ENCODE results near the gene NEDD8. TPM values are rescaled to one million over a fixed set of nuclear protein-coding genes. Genes with fewer than 3 reads are reported as not detected.

The NEDD8 gene
- total and polyA plus RNA-seq, 2 donors (not counting 1 experiment from before 2014, with no cell fraction given): 86.7 to 98.5 TPM

- Histone ChIP-seq H3K27me3 (replicated peaks in 1 of 4; ENCODE audit: control extremely low read depth in 1 of 4, control insufficient read depth in 3 of 4, insufficient read depth in 4 of 4, low read length in 3 of 4) (no peaks in the 10 kb centered on the region), H3K79me2 (ENCODE audit: control insufficient read depth, insufficient read depth, low read length) (no peaks in the 10 kb centered on the region), H3K9ac (ENCODE audit: low read length) (no peak overlapping the region), H4K20me1 (ENCODE audit: control insufficient read depth, insufficient read depth, low read length, poor library complexity, severe bottlenecking) (no peaks in the 10 kb centered on the region), H3K4me1 (ENCODE audit: control insufficient read depth in 2 of 2, insufficient read depth in 2 of 2, low read length in 2 of 2) (peaks cover 6 to 11% of the 10 kb centered on the region in 2 donors), H3K36me3 (replicated peaks in 1 of 2; ENCODE audit: control extremely low read depth in 1 of 2, control insufficient read depth in 1 of 2, extremely low read depth in 1 of 2, insufficient read depth in 2 of 2, low read length in 1 of 2) (peaks cover 0 to 23% of the 10 kb centered on the region in 2 experiments), H3K4me3 (ENCODE audit: control extremely low read depth in 1 of 5, extremely low read depth in 1 of 5, insufficient read depth in 1 of 5, low read depth in 2 of 5, low read length in 4 of 5) (no peak overlapping the region), H2AFZ (ENCODE audit: insufficient read depth, low read depth, low read length, poor library complexity, severe bottlenecking) (no peak overlapping the region), H3K4me2 (replicated peaks; ENCODE audit: low read depth, low read length, poor library complexity, severe bottlenecking) (no peak overlapping the region), H3K9me3 (ENCODE audit: control extremely low read depth in 1 of 3, control insufficient read depth in 2 of 3, insufficient read depth in 1 of 3, low read length in 2 of 3) (no peaks in the 10 kb centered on the region), H3K27ac (ENCODE audit: low read length in 2 of 2) (no peak overlapping the region)
- Mint-ChIP-seq H3K27me3 (no peaks in the 10 kb centered on the region), H3K27ac (no peak overlapping the region), H3K4me3 (no peak overlapping the region), H3K9me3 (ENCODE audit: insufficient read depth) (no peaks in the 10 kb centered on the region), H3K4me1 (peaks cover 8% of the 10 kb centered on the region)
- CTCF ChIA-PET: interaction anchor here (0.9 to 2.8 kb wide), 4 partner anchors 8 to 58 kb away, joined by 3 to 10 read pairs (median 4); partner anchors contain the start of gene TINF2
- no peak for TF ChIP-seq EZH2 (IDR thresholded peaks at IDR 0.05; ENCODE audit: borderline replicate concordance, insufficient read depth, low read depth, low read length, poor library complexity, severe bottlenecking)
- TF ChIP-seq CTCF (IDR thresholded peaks at IDR 0.05): no peak
- ATAC-seq (ENCODE audit: low read depth): no peak
- intact Hi-C loops (cut with micrococcal nuclease): no loop called here
- no peak for DNase-seq
- 81% methylated on average over 4 of the region's 4 CpGs for WGBS (ENCODE audit: insufficient coverage)
- POLR2A ChIA-PET: no interaction called here
Measured at GRCh38 chr14:24250354-24250753, 18.2 kb upstream of the NEDD8 start.

GRCh38 chr14:24249230-24250021, 17.3 kb upstream of the NEDD8 start:
- Histone ChIP-seq H3K4me1 (ENCODE audit: control insufficient read depth in 2 of 2, insufficient read depth in 2 of 2, low read length in 2 of 2) (peaks cover 6 to 11% of the 10 kb centered on the region in 2 donors), H3K27ac (ENCODE audit: low read length in 2 of 2) (no peak overlapping the region), H3K4me2 (replicated peaks; ENCODE audit: low read depth, low read length, poor library complexity, severe bottlenecking) (no peak overlapping the region), H4K20me1 (ENCODE audit: control insufficient read depth, insufficient read depth, low read length, poor library complexity, severe bottlenecking) (no peaks in the 10 kb centered on the region), H3K9me3 (ENCODE audit: control extremely low read depth in 1 of 3, control insufficient read depth in 2 of 3, insufficient read depth in 1 of 3, low read length in 2 of 3) (no peaks in the 10 kb centered on the region), H3K4me3 (ENCODE audit: control extremely low read depth in 1 of 5, extremely low read depth in 1 of 5, insufficient read depth in 1 of 5, low read depth in 2 of 5, low read length in 4 of 5) (no peak overlapping the region), H3K79me2 (ENCODE audit: control insufficient read depth, insufficient read depth, low read length) (no peaks in the 10 kb centered on the region), H2AFZ (ENCODE audit: insufficient read depth, low read depth, low read length, poor library complexity, severe bottlenecking) (no peak overlapping the region), H3K27me3 (replicated peaks in 1 of 4; ENCODE audit: control extremely low read depth in 1 of 4, control insufficient read depth in 3 of 4, insufficient read depth in 4 of 4, low read length in 3 of 4) (no peaks in the 10 kb centered on the region), H3K36me3 (replicated peaks in 1 of 2; ENCODE audit: control extremely low read depth in 1 of 2, control insufficient read depth in 1 of 2, extremely low read depth in 1 of 2, insufficient read depth in 2 of 2, low read length in 1 of 2) (peaks cover 0 to 14% of the 10 kb centered on the region in 2 experiments), H3K9ac (ENCODE audit: low read length) (no peak overlapping the region)
- Mint-ChIP-seq H3K9me3 (ENCODE audit: insufficient read depth) (no peaks in the 10 kb centered on the region), H3K27ac (peak overlapping the region; percentile 37), H3K4me3 (no peak overlapping the region), H3K4me1 (peaks cover 12% of the 10 kb centered on the region), H3K27me3 (no peaks in the 10 kb centered on the region)
- ChIA-PET CTCF (interaction anchor here (1.2 kb wide), 1 partner anchor 182 kb away, joined by 3 read pairs; no protein-coding TSS in a partner anchor), POLR2A (no interaction called here)
- no peak for TF ChIP-seq EZH2 (IDR thresholded peaks at IDR 0.05; ENCODE audit: borderline replicate concordance, insufficient read depth, low read depth, low read length, poor library complexity, severe bottlenecking)
- intact Hi-C loops (cut with micrococcal nuclease): loop anchor here (10.0 kb wide), 1 partner anchor 235 kb away; no protein-coding TSS in a partner anchor
- no peak for DNase-seq
- 90% methylated on average over 11 of the region's 13 CpGs for WGBS (ENCODE audit: insufficient coverage)
- no peak for ATAC-seq (ENCODE audit: low read depth)
